Breast epithelium (tissue), 4 donors: ENCODE results near the gene PTH1R. TPM values are rescaled to one million over a fixed set of nuclear protein-coding genes. Genes with fewer than 3 reads are reported as not detected.

Experiments used
- DNase-seq, 2 donors: peaks; one replicate each; pipeline ENCODE4 v3.0.0-alpha.2; 2019; ENCODE audit warnings: low spot score in 2 of 2
- H3K27ac ChIP-seq, 2 donors: fragments of 200-600 bp; sonication (generic) in 1 of 2; one replicate each; pipeline ENCODE4 v1.5.1; 2016 to 2019; ENCODE audit warnings: mild to moderate bottlenecking in 1 of 2
- H3K27me3 ChIP-seq, 2 donors: fragments of 200-600 bp; sonication (generic) in 1 of 2; one replicate each; pipeline versions ENCODE4 v1.5.1 to v1.6.0; 2017 to 2019; ENCODE audit warnings: control low read depth in 1 of 2, mild to moderate bottlenecking in 1 of 2
- H3K36me3 ChIP-seq: fragments of 200-600 bp; one replicate; pipeline ENCODE4 v1.5.1; 2019
- H3K4me1 ChIP-seq, 2 donors: fragments of 200-600 bp; sonication (generic); one replicate each; pipeline ENCODE4 v1.5.1; 2016 to 2019; ENCODE audit warnings: control low read depth in 1 of 2
- H3K4me3 ChIP-seq, 3 donors: fragments of 200-600 bp; sonication (generic); 1 replicate in 2 of 3; 2 replicates in 1 of 3; pipeline ENCODE4 v1.5.1; 2016 to 2019; ENCODE audit warnings: mild to moderate bottlenecking in 3 of 3, moderate library complexity in 2 of 3
- H3K9me3 ChIP-seq, 2 donors: fragments of 200-600 bp; sonication (generic) in 1 of 2; one replicate each; pipeline ENCODE4 v1.5.1; 2016 to 2019; ENCODE audit warnings: control low read depth in 1 of 2
- POLR2A ChIP-seq: fragments of 450-650 bp; IDR thresholded peaks from one replicate; pipeline ENCODE4 v1.6.1; 2016; ENCODE audit warnings: antibody characterized with exemption, mild to moderate bottlenecking, moderate library complexity
- POLR2AphosphoS5 ChIP-seq, 3 donors: sonication (generic); formaldehyde crosslinking; IDR thresholded peaks; one replicate each; pipeline ENCODE4 v1.6.1; 2017; ENCODE audit warnings: antibody characterized with exemption in 3 of 3
- intact Hi-C: fragments of 100-400 bp; cut with DNase I; formaldehyde crosslinking; loops from one replicate; pipeline ENCODE4 v1.15.1; 2023; ENCODE audit warnings: low total_unique reads
- total RNA-seq, 3 donors: library from RNA; depleted of rRNA; stranded (reverse); fragments of >200 nt; gene quantifications; one replicate each; pipeline ENCODE4 v1.1.0, GENCODE V29; 2016
- TF ChIP-seq, protein P1 (sequence below), 3 donors: fragments of 450-650 bp; IDR thresholded peaks; one replicate each; pipeline ENCODE4 v1.5.1; 2016 to 2017; ENCODE audit warnings: antibody characterized with exemption in 3 of 3, mild to moderate bottlenecking in 3 of 3, moderate library complexity in 3 of 3

PTH1R gene
- total RNA-seq, 3 donors from 2014 or later, result 4.7 to 38.2 (median 13.4) TPM

DNA sequence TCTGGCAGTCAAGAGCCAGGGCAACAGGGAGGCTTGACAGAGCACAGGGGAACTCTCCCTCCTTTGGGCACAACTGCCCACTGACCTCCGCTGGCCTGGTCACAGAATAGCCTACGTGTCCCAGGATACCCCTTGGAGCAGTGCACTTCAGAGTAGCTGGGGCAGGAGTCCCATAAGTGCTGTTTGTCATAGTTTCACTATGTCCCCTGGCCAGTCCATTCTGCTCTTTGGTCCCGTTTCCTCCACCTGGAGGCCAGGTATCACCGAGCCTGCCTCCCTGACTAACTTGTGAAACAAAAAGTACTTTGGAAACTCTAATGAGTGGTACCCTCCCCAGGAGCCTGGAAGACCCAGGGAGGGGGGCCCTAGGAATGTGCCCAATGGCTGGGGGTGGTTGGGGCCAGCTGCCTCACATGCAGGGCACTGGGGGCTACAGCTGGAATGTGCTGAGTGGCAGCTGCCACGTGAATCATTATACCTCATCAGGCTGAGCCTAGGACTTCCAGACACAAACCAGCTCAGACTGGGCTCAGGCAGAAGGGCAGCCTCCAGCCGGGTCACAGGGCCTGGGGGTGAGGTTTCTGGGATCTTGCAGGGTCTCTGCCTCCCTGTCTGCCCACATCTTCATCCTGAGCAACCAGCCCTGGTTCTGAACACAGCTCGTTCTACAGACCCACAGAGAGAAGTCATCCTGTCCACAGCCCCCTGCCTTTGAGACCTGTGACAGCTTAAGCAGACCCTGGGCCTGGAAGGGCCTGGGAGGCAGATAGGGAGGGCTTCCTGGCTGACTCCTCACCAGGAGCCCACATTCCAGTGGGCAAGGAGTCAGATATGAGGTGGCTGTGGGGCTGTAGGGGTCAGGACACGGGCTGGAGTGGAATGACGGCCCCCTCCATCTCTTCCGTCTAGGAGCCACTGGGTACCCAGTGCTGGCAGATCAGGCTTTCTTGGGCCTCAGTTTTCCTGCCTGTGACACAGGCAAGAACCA is 914 bp upstream of the PTH1R start:
- no peaks in the 10 kb centered on the region for H3K4me1 ChIP-seq
- H3K27me3 ChIP-seq, result peaks cover 0 to 3% of the 10 kb centered on the region in 2 donors
- no peak overlapping the region for H3K27ac ChIP-seq
- no peak for DNase-seq
- TF ChIP-seq, protein P1, sequence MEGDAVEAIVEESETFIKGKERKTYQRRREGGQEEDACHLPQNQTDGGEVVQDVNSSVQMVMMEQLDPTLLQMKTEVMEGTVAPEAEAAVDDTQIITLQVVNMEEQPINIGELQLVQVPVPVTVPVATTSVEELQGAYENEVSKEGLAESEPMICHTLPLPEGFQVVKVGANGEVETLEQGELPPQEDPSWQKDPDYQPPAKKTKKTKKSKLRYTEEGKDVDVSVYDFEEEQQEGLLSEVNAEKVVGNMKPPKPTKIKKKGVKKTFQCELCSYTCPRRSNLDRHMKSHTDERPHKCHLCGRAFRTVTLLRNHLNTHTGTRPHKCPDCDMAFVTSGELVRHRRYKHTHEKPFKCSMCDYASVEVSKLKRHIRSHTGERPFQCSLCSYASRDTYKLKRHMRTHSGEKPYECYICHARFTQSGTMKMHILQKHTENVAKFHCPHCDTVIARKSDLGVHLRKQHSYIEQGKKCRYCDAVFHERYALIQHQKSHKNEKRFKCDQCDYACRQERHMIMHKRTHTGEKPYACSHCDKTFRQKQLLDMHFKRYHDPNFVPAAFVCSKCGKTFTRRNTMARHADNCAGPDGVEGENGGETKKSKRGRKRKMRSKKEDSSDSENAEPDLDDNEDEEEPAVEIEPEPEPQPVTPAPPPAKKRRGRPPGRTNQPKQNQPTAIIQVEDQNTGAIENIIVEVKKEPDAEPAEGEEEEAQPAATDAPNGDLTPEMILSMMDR (IDR thresholded peaks at IDR 0.05), result no peak
- TF ChIP-seq POLR2AphosphoS5 (IDR thresholded peaks at IDR 0.05) (no peak), POLR2A (no peak)
- H3K36me3 ChIP-seq, result no peaks in the 10 kb centered on the region
- H3K4me3 ChIP-seq, result no peak overlapping the region
- H3K9me3 ChIP-seq, result no peaks in the 10 kb centered on the region
- intact Hi-C loops, result loop anchor here (10.0 kb wide), 1 partner anchor 792 kb away; no protein-coding TSS in a partner anchor

DNA sequence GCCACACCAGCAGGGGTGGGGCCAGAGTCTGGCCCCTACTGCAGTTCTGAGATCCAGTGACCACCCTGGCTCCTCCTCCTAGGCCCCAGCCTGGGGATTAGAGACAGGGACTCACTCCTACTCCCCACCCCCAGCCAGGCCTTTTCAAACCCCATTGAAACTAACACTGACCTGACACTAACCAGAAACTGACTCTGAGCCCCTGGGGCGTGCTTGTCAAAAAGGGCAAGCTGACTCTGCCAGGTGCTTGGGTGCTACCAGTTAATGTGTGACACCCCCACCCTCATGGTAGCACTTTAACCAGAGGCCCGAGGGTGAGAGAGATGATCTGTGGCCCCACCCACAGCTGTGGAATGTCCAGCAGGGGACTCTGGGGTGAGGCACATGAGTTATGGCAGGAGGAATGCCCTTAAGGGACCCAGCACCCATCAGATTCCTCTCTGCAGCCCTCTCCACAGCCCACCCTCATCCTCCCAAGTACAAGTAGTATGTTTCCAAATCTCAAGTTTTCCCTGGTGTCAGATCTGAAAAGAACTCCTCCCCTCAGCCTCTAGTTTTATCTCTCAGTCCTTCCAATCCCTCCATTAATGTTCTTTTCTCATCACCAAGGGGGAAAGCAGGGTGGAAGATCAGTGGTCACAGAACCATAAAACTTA is 1.4 kb downstream of the PTH1R start:
- Histone ChIP-seq H3K4me1 (peaks cover 0 to 2% of the 10 kb centered on the region in 2 donors), H3K27ac (no peak overlapping the region), H3K9me3 (no peaks in the 10 kb centered on the region), H3K36me3 (no peaks in the 10 kb centered on the region), H3K4me3 (no peak overlapping the region), H3K27me3 (peaks cover 0 to 20% of the 10 kb centered on the region in 2 donors)
- TF ChIP-seq POLR2A (no peak), POLR2AphosphoS5 (IDR thresholded peaks at IDR 0.05) (no peak)
- TF ChIP-seq, protein P1 (IDR thresholded peaks at IDR 0.05), result no peak
- DNase-seq, result no peak
- intact Hi-C loops, result loop anchor here (10.0 kb wide), 1 partner anchor 794 kb away; no protein-coding TSS in a partner anchor

DNA sequence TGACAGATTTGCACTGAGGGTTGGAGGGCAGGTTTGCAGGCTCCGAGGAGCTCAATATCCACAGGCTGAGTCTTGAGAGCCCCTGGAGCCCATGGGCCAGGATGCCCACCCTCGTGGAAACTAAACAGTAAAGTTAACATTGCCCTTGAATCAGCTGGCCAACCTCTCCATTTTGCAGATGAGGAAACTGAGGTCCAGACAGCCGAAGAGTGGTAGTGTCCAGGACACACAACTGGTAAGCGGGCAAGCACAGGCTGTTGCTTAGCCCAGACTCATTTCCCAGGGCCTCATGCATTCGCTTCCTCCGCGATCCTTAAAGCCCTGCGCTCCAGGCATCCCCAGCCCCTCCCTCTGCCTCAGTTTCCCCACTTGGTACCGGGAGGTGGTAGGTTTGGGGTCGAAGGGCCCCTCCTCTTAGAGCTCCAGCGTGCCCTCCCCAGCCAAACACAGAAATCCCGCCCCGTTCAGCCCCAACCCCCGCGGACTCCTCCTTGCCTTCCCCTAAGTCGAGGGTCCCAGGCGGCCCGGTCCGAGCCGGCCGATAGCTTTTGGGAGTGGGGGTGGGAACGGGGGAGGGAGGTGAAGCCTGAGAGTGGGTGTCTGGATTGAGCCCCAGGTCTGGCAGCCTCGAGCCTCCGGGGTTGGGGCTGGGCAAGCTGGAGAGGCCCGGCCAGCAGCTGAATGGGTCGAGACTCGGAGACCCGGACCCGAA is 3.5 kb downstream of the PTH1R start:
- peaks cover 0 to 2% of the 10 kb centered on the region in 2 donors for H3K4me1 ChIP-seq
- H3K27ac ChIP-seq, result peak overlapping the region in 1 of 2 donors; percentile 92
- peak overlapping the region; percentile 50 to 73 (median 64) for H3K4me3 ChIP-seq
- no peaks in the 10 kb centered on the region for H3K9me3 ChIP-seq
- TF ChIP-seq POLR2AphosphoS5 (IDR thresholded peaks at IDR 0.05), result no peak
- no peak for TF ChIP-seq POLR2A
- TF ChIP-seq, protein P1 (IDR thresholded peaks at IDR 0.05), result no peak
- no peak for DNase-seq
- intact Hi-C loops, result loop anchor here (5.0 kb wide), 1 partner anchor 101 kb away; no protein-coding TSS in a partner anchor
- H3K36me3 ChIP-seq, result no peaks in the 10 kb centered on the region
- peaks cover 0 to 20% of the 10 kb centered on the region in 2 donors for H3K27me3 ChIP-seq

DNA sequence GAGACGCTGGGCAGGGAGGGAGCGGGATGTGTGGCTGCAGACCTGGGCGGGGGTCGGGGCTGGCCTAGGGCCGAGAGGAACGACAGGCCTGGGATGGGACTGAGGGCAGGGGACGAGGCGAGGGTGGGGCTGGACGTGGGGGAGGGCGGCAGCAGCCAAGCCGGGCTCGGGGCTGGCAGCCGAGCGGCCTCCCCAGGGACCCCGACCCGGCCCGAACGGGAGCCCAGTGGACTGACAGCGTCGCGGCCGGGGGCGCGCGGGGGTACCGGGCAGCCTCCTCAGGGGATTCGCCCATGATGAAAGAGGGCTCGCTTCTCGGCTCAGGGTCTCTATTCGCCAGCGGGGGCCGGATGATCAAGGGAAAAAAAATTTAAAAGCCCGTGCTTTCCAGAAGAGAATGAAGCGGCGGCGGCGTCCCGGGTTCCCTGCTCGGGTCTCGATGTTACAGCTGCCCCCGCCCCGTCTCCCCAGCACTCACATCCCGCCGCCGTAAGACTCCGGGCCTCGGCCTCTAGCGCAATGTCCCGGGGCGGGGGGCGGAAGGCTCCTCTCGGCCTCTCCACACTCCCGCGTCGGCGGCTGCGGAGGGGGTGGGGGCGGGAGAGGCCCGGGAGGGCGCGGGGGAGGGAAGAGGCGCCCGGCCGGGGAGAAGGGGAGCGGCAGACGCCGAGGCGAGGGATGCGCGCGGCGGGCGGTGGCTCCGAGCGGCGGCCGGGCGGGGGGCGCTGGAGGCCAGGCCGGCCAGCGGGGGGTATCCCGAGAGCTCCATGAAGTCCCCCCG is 4.3 kb downstream of the PTH1R start:
- H3K36me3 ChIP-seq, result no peaks in the 10 kb centered on the region
- H3K9me3 ChIP-seq, result no peaks in the 10 kb centered on the region
- peaks cover 0 to 2% of the 10 kb centered on the region in 2 donors for H3K4me1 ChIP-seq
- intact Hi-C loops, result loop anchor here (5.0 kb wide), 1 partner anchor 101 kb away; no protein-coding TSS in a partner anchor
- DNase-seq, result no peak
- TF ChIP-seq POLR2AphosphoS5 (IDR thresholded peaks at IDR 0.05) (no peak), POLR2A (no peak)
- TF ChIP-seq, protein P1 (IDR thresholded peaks at IDR 0.05), result no peak
- H3K4me3 ChIP-seq, result peak overlapping the region; percentile 50 to 73 (median 64)
- peaks cover 0 to 20% of the 10 kb centered on the region in 2 donors for H3K27me3 ChIP-seq
- H3K27ac ChIP-seq, result peak overlapping the region; percentile 55 to 92
